ENCODE measurements around the gene FXN.

DNA sequence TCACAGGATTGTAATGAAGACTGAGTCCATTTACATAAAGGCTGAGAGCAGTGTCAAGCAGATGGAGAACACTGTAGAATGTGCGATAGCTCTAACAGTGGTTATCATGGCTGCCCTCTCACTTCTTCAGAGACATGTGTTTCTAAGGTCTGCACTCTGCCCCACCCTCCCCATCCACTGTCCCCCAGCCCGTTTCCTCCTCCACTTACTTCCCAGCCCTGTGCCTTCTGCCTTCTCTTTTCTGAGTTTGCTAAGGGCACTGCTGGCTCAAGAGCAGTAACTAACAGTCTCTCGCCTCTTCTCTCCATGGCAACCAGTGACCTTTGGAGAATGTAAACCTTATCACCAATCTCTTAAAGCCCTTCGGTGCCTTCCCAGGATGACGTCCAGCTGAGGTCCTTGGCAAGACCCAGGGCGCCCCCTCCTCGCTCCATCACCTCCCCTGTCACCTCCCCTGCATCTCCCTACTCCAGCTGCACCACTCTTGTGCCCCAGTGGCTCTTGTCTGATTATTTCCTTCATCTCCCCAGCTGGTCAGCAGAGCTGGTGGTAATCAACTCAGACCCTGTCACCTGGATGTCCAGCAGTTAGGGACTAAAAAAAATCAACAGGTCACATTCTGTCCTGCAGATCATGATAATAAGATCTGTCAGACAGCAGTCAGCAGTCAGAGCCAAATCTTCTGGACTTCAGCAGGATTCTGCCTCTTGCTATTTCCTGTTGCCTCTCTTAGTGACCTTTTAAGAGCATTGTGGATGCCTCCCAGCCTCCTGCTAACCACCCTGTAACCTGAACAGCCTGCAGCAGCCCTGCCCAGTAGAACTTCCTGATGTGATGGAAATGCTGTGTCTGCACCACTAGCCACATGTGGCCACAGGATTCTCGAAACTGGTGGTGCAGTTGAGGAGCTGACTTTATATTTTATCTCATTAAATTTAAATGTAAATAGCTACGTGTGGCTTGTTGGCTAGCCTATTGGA lies 9.0 kb downstream of the FXN start:
- TF ChIP-seq POLR2A (IDR thresholded peaks at IDR 0.05; ENCODE audit: low read length) (no peak), GATA1 (IDR thresholded peaks at IDR 0.05; ENCODE audit: low read depth, low read length) (no peak)
